GM12878 (cell line): ENCODE data around the gene CHL1. TPM values are rescaled to one million over a fixed set of nuclear protein-coding genes. Genes with fewer than 3 reads are reported as not detected.

Experiments used
- ATAC-seq: fragments of 200-7000 bp; cut with Tn5 transposase; 3 replicates; pipeline ENCODE4 v1.9.1; 2020; ENCODE audit warnings: mild to moderate bottlenecking, moderate library complexity
- BruUV-seq: library from RNA; stranded (reverse); fragments of 400-500 nt; replicated peaks from 2 replicates; lab custom pipeline; 2021; lab: Mats Ljungman, UMichigan
- CTCF ChIA-PET: fragments of 300-600 bp; sonication (Branson Sonifier 250); formaldehyde crosslinking; extraction: SDS; loops from one replicate; lab custom pipeline; 2021; ENCODE audit warnings: inconsistent platforms; lab: Yijun Ruan, JAX
- POLR2A ChIA-PET: fragments of 350-600 bp; formaldehyde crosslinking; extraction: SDS; loops from one replicate; lab custom pipeline; 2021; ENCODE audit warnings: inconsistent platforms; lab: Charles Lee
- RAD21 ChIA-PET: fragments of 300-600 bp; sonication (Branson Sonifier 250); formaldehyde crosslinking; loops from one replicate; lab custom pipeline; 2023; ENCODE audit warnings: antibody characterized with exemption; ENCODE audit not compliant: unreplicated experiment; lab: Charles Lee
- SMC1A ChIA-PET: fragments of 300-600 bp; sonication (Branson Sonifier 250); formaldehyde crosslinking; loops from one replicate; lab custom pipeline; 2023; ENCODE audit not compliant: unreplicated experiment, uncharacterized antibody; lab: Charles Lee
- DNase-seq: peaks from one replicate; pipeline ENCODE4 v3.0.0-alpha.2; 2011; ENCODE audit warnings: low read depth, low spot score
- FAIRE-seq: peaks from 3 replicates; lab custom pipeline; 2011; peaks lifted over from hg19 to GRCh38; lab: Jason Lieb, UNC
- H2AFZ ChIP-seq: 2 replicates; pipeline ENCODE4 v1.6.0; 2011; ENCODE audit warnings: low read depth, low read length, control low read depth; ENCODE audit not compliant: control insufficient read depth
- H3K27ac ChIP-seq: 2 replicates; pipeline ENCODE4 v1.5.1; 2011; ENCODE audit warnings: control low read depth; ENCODE audit not compliant: control insufficient read depth, insufficient read depth
- H3K27me3 ChIP-seq, 2 experiments: replicated peaks in 1 of 2; 2 replicates each; pipeline versions ENCODE4 v1.6.0 to v1.6.1; 2011; ENCODE audit warnings: low read length in 1 of 2; ENCODE audit not compliant: control insufficient read depth in 2 of 2, insufficient read depth in 2 of 2
- H3K36me3 ChIP-seq, 2 experiments: 2 replicates each; pipeline ENCODE4 v1.5.1; 2011; ENCODE audit warnings: low read length in 1 of 2; ENCODE audit not compliant: control insufficient read depth in 2 of 2, insufficient read depth in 2 of 2
- H3K4me1 ChIP-seq: 2 replicates; pipeline ENCODE4 v1.6.1; 2011; ENCODE audit warnings: mild to moderate bottlenecking, low read length, moderate library complexity, mixed read lengths; ENCODE audit not compliant: control insufficient read depth, insufficient read depth
- H3K4me2 ChIP-seq: 2 replicates; pipeline ENCODE4 v1.6.0; 2011; ENCODE audit warnings: control low read depth; ENCODE audit not compliant: control insufficient read depth, insufficient read depth
- H3K4me3 ChIP-seq: fragments of 200-600 bp; sonication (generic); 2 replicates; pipeline ENCODE4 v1.5.1; 2016
- H3K79me2 ChIP-seq: 2 replicates; pipeline ENCODE4 v1.6.0; 2011; ENCODE audit warnings: low read length; ENCODE audit not compliant: control insufficient read depth, insufficient read depth
- H3K9ac ChIP-seq: 2 replicates; pipeline ENCODE4 v1.8.0; 2011; ENCODE audit warnings: low read length, control low read depth, mixed read lengths; ENCODE audit not compliant: control insufficient read depth, insufficient read depth
- H3K9me3 ChIP-seq: replicated peaks from 3 replicates; pipeline ENCODE4 v1.5.1; 2011; ENCODE audit warnings: mild to moderate bottlenecking, low read length; ENCODE audit not compliant: control insufficient read depth, insufficient read depth
- H4K20me1 ChIP-seq: 2 replicates; pipeline ENCODE4 v1.6.0; 2011; ENCODE audit not compliant: control insufficient read depth, insufficient read depth
- DPF2 ChIP-seq: fragments of 450-650 bp; IDR thresholded peaks from 2 replicates; pipeline ENCODE4 v1.6.1; 2017; ENCODE audit warnings: mild to moderate bottlenecking
- ESRRA ChIP-seq: IDR thresholded peaks from 2 replicates; pipeline ENCODE4 v1.6.1; 2012; ENCODE audit warnings: mild to moderate bottlenecking, low read length, improper control_type of control experiment
- KDM1A ChIP-seq: fragments of 200-600 bp; sonication (generic); IDR thresholded peaks from 2 replicates; pipeline ENCODE4 v1.6.1; 2016; ENCODE audit warnings: borderline replicate concordance
- MAX ChIP-seq: IDR thresholded peaks from 2 replicates; pipeline ENCODE4 v1.6.1; 2012; ENCODE audit warnings: low read depth, low read length, improper control_type of control experiment
- MYC ChIP-seq: IDR thresholded peaks from 2 replicates; pipeline ENCODE4 v1.6.1; 2011; ENCODE audit warnings: mild to moderate bottlenecking, low read length, moderate library complexity, inconsistent platforms; ENCODE audit not compliant: insufficient read depth, insufficient replicate concordance, insufficient read length, severe bottlenecking
- NFIC ChIP-seq: IDR thresholded peaks from 2 replicates; pipeline ENCODE4 v1.6.1; 2012; ENCODE audit warnings: low read depth, mild to moderate bottlenecking, inconsistent platforms, low read length, moderate library complexity
- NFXL1 ChIP-seq: fragments of 450-650 bp; IDR thresholded peaks from 2 replicates; pipeline ENCODE4 v1.6.1; 2017; ENCODE audit warnings: antibody characterized with exemption, mild to moderate bottlenecking, borderline replicate concordance
- RB1 ChIP-seq: fragments of 450-650 bp; formaldehyde crosslinking; IDR thresholded peaks from 2 replicates; pipeline ENCODE4 v1.6.1; 2017; ENCODE audit warnings: mild to moderate bottlenecking, borderline replicate concordance
- SKIL ChIP-seq: fragments of 450-650 bp; IDR thresholded peaks from 2 replicates; pipeline ENCODE4 v1.6.1; 2017; ENCODE audit warnings: mild to moderate bottlenecking, low read depth, inconsistent platforms; ENCODE audit not compliant: poor library complexity, severe bottlenecking
- SPI1 ChIP-seq: IDR thresholded peaks from 2 replicates; pipeline ENCODE4 v1.6.1; 2011; ENCODE audit warnings: low read depth, mild to moderate bottlenecking, low read length, moderate library complexity, borderline replicate concordance; ENCODE audit not compliant: insufficient read depth
- ZBTB33 ChIP-seq: fragments of 450-650 bp; IDR thresholded peaks from 2 replicates; pipeline ENCODE4 v1.6.1; 2017; ENCODE audit warnings: mild to moderate bottlenecking
- WGBS: methylation state at CpG from one replicate; pipeline ENCODE4 v1.1.6; 2016; ENCODE audit warnings: low lambda C conversion rate; ENCODE audit not compliant: insufficient replicate concordance, insufficient coverage; ENCODE audit errors: missing lambda C conversion rate; 5-methylcytosine and 5-hydroxymethylcytosine counted together
- in situ Hi-C: fragments of 300-500 bp; cut with MboI; formaldehyde crosslinking; loops from 9 replicates; pipeline ENCODE4 v1.14.3; 2018; ENCODE audit warnings: mixed read lengths
- intact Hi-C: fragments of 100-400 bp; cut with micrococcal nuclease; formaldehyde crosslinking; loops from one replicate; pipeline ENCODE4 v1.14.2; 2022; ENCODE audit not compliant: unreplicated experiment
- polyA plus RNA-seq, 11 experiments: library from polyadenylated mRNA; depleted of rRNA in 4 of 11; unstranded in 6 of 11; stranded (reverse) in 5 of 11; fragments of >200 nt; fragmentation: Nextera tagmentation in 4 of 11; fragmentation: Illumina TruSeq in 1 of 11; extraction: Ambion mirVana in 4 of 11; extraction: Trizol in 1 of 11; gene quantifications; 1 replicate in 1 of 11; 2 replicates in 10 of 11; pipeline versions ENCODE4 v1.2.1 to v1.2.3, GENCODE V29; 2011 to 2016; ENCODE audit warnings: inconsistent platforms in 2 of 11, missing spikeins in 2 of 11, low read depth in 1 of 11
- total RNA-seq, 4 experiments: library from RNA; depleted of rRNA in 3 of 4; stranded (reverse); fragments of >200 nt in 3 of 4; fragmentation: Illumina TruSeq in 1 of 4; extraction: Trizol in 1 of 4; gene quantifications; 2 replicates each; pipeline versions ENCODE4 v1.2.1 to v1.2.3, GENCODE V29; 2013 to 2021

Gene CHL1
- total and polyA plus RNA-seq, 10 of the 15 experiments (the other 5 are each of a cell fraction or from before 2014, with no cell fraction given), result 0.71 to 30.4 (median 1.8) TPM

- no peak for DNase-seq
- CTCF ChIA-PET, result interaction anchor here (2.9 kb wide), 1 partner anchor 14 kb away, joined by 14 read pairs; no protein-coding TSS in a partner anchor
- TF ChIP-seq SKIL (no peak), NFXL1 (no peak), SPI1 (no peak), MAX (no peak), MYC (no peak), ZBTB33 (no peak), NFIC (no peak), KDM1A (no peak), DPF2 (no peak), ESRRA (no peak), RB1 (no peak)
- TF ChIP-seq, all 136 proteins: peak for 0
- intact Hi-C loops (no loop called here), in situ Hi-C loops (no loop called here)
- POLR2A ChIA-PET, result no interaction called here
- RAD21 ChIA-PET, result interaction anchor here (1.4 kb wide), 1 partner anchor 13 kb away, joined by 3 read pairs; no protein-coding TSS in a partner anchor
- no peak overlapping the region for H3K4me3 ChIP-seq
- no peak overlapping the region for H2AFZ ChIP-seq
- H4K20me1 ChIP-seq, result no peaks in the 10 kb centered on the region
- no peak for FAIRE-seq
- H3K27ac ChIP-seq, result no peak overlapping the region
- no peak overlapping the region for H3K4me2 ChIP-seq
- no peak overlapping the region for H3K9ac ChIP-seq
- H3K27me3 ChIP-seq, result no peaks in the 10 kb centered on the region
- SMC1A ChIA-PET, result interaction anchor here (1.0 kb wide), 1 partner anchor 15 kb away, joined by 4 read pairs; no protein-coding TSS in a partner anchor
- WGBS, result 21% methylated on average over 5 of the region's 5 CpGs
- ATAC-seq, result no peak
- no peaks in the 10 kb centered on the region for H3K79me2 ChIP-seq
- no peaks in the 10 kb centered on the region for H3K4me1 ChIP-seq
- no peaks in the 10 kb centered on the region for H3K9me3 ChIP-seq
- no TSS peak for BruUV-seq
- no peaks in the 10 kb centered on the region for H3K36me3 ChIP-seq
These were observed 142.8 kb downstream of the CHL1 start for GRCh38 chr3:339351-339750.
